ENCODE measurements around the gene SF1. TPM values are rescaled to one million over a fixed set of nuclear protein-coding genes. Genes with fewer than 3 reads are reported as not detected.

SF1 gene
- total and polyA plus RNA-seq, 2 donors (not counting 3 experiments of a cell fraction or from before 2014, with no cell fraction given), result 95.0 to 342 TPM

- Histone ChIP-seq H3K27ac (ENCODE audit: insufficient read depth, low read depth, low read length) (no peak overlapping the region), H3K36me3 (ENCODE audit: control insufficient read depth in 2 of 2, extremely low read depth in 1 of 2, insufficient read depth in 2 of 2, low read length in 2 of 2) (no peaks in the 10 kb centered on the region), H3K9me3 (replicated peaks; ENCODE audit: control insufficient read depth, insufficient read depth, low read length) (no peaks in the 10 kb centered on the region), H3K9me1 (replicated peaks; ENCODE audit: control insufficient read depth, extremely low read depth, insufficient read depth, low read length) (no peaks in the 10 kb centered on the region), H3K9ac (replicated peaks; ENCODE audit: extremely low read depth, insufficient read depth, low read length) (no peak overlapping the region), H3K27me3 (ENCODE audit: control insufficient read depth in 2 of 2, insufficient read depth in 2 of 2, low read length in 2 of 2) (peaks cover 24 to 32% of the 10 kb centered on the region in 2 experiments), H3K4me1 (ENCODE audit: control insufficient read depth, extremely low read depth, insufficient read depth, low read length) (peaks cover 13% of the 10 kb centered on the region), H4K20me1 (replicated peaks; ENCODE audit: control insufficient read depth, extremely low read depth, insufficient read depth, low read length) (no peaks in the 10 kb centered on the region), H2AFZ (ENCODE audit: low read depth, low read length) (no peak overlapping the region), H3K4me2 (ENCODE audit: insufficient read depth, low read length) (no peak overlapping the region), H3K79me2 (ENCODE audit: control insufficient read depth, insufficient read depth, low read length) (no peaks in the 10 kb centered on the region), H3K4me3 (replicated peaks in 1 of 3; ENCODE audit: insufficient read depth in 1 of 3, low read depth in 1 of 3, low read length in 3 of 3) (no peak overlapping the region)
- DNase-seq (ENCODE audit: low read depth, low spot score) (no peak), FAIRE-seq (no peak)
- ChIA-PET CTCF (no interaction called here), POLR2A (no interaction called here)
- dilution Hi-C loops (cut with MboI; ENCODE audit: extremely low pct_ligation_motif_present, low sequenced_read_pairs), result no loop called here
- no TSS peak for BruUV-seq (replicated peaks)
- TF ChIP-seq POLR2A (IDR thresholded peaks at IDR 0.05; ENCODE audit: low read depth, low read length), result no peak
- no peak for TF ChIP-seq CTCF (IDR thresholded peaks at IDR 0.05; ENCODE audit: extremely low read depth in 1 of 2, insufficient read depth in 1 of 2, low read depth in 1 of 2, low read length in 2 of 2)
- TF ChIP-seq FOS (IDR thresholded peaks at IDR 0.05; ENCODE audit: borderline replicate concordance, insufficient read depth, low read length), result no peak
- no peak for TF ChIP-seq MYC (IDR thresholded peaks at IDR 0.05; ENCODE audit: low read depth, low read length)
- no peak for TF ChIP-seq POLR2AphosphoS5 (IDR thresholded peaks at IDR 0.05; ENCODE audit: insufficient read depth, low read depth, low read length)
- TF ChIP-seq JUN (IDR thresholded peaks at IDR 0.05; ENCODE audit: borderline replicate concordance, insufficient read depth, insufficient read length, low read depth), result no peak
- TF ChIP-seq MAX (IDR thresholded peaks at IDR 0.05; ENCODE audit: insufficient read depth, insufficient read length), result no peak
- no peak for TF ChIP-seq EZH2 (IDR thresholded peaks at IDR 0.05; ENCODE audit: borderline replicate concordance, low read depth, low read length, severe bottlenecking)
- TF ChIP-seq GATA2 (IDR thresholded peaks at IDR 0.05; ENCODE audit: insufficient read depth, insufficient read length, low read depth, low read length), result no peak
- intact Hi-C loops (cut with micrococcal nuclease), result no loop called here
Observed at GRCh38 chr11:64746486-64746885, 31.9 kb downstream of the SF1 start.

Measured in endothelial cell of umbilical vein (primary cell).